OCI-LY7 (cell line): Measurements from ENCODE around the gene TPGS1. TPM values are rescaled to one million over a fixed set of nuclear protein-coding genes. Genes with fewer than 3 reads are reported as not detected.

Experiments used
- BruUV-seq: library from RNA; stranded (reverse); fragments of 400-500 nt; replicated peaks from 2 replicates; lab custom pipeline; 2021; lab: Mats Ljungman, UMichigan
- CTCF ChIA-PET: fragments of 300-600 bp; sonication (Branson Sonifier 250); formaldehyde crosslinking; loops from one replicate; lab custom pipeline; 2022; ENCODE audit warnings: antibody characterized with exemption; ENCODE audit not compliant: unreplicated experiment; lab: Charles Lee
- POLR2A ChIA-PET: fragments of 300-600 bp; sonication (Branson Sonifier 250); formaldehyde crosslinking; loops from one replicate; lab custom pipeline; 2022; ENCODE audit warnings: antibody characterized with exemption; lab: Charles Lee
- DNase-seq: peaks from one replicate; pipeline ENCODE4 v3.0.0-alpha.2; 2015; ENCODE audit warnings: low spot score
- H2AFZ ChIP-seq: fragments of 200-600 bp; sonication (generic), shearing (Covaris generic); 2 replicates; pipeline ENCODE4 v1.6.1; 2014; ENCODE audit warnings: mild to moderate bottlenecking, antibody characterized with exemption, low read length, moderate library complexity
- H3K27ac ChIP-seq: fragments of 200-600 bp; sonication (generic); 2 replicates; pipeline ENCODE4 v1.5.1; 2014; ENCODE audit warnings: mixed run types, low read depth, mild to moderate bottlenecking, moderate library complexity, low read length, inconsistent platforms; ENCODE audit not compliant: poor library complexity, severe bottlenecking
- H3K36me3 ChIP-seq: fragments of 200-600 bp; sonication (generic); 2 replicates; pipeline ENCODE4 v1.6.1; 2014; ENCODE audit warnings: mild to moderate bottlenecking, antibody characterized with exemption, low read length, moderate library complexity, mixed read lengths; ENCODE audit not compliant: insufficient read depth
- H3K4me1 ChIP-seq: fragments of 200-600 bp; sonication (generic); 2 replicates; pipeline ENCODE4 v1.5.1; 2014; ENCODE audit warnings: mild to moderate bottlenecking, low read length; ENCODE audit not compliant: insufficient read depth, poor library complexity, severe bottlenecking
- H3K4me2 ChIP-seq: fragments of 200-600 bp; sonication (generic); 2 replicates; pipeline ENCODE4 v1.6.1; 2014; ENCODE audit warnings: mild to moderate bottlenecking, low read length
- H3K4me3 ChIP-seq: fragments of 200-600 bp; sonication (generic); 2 replicates; pipeline ENCODE4 v1.5.1; 2014; ENCODE audit warnings: mild to moderate bottlenecking, low read depth, low read length; ENCODE audit not compliant: poor library complexity, severe bottlenecking
- H3K79me2 ChIP-seq: fragments of 200-600 bp; sonication (generic); 2 replicates; pipeline ENCODE4 v1.6.1; 2016; ENCODE audit warnings: low read depth, mild to moderate bottlenecking, low read length, moderate library complexity, mixed read lengths; ENCODE audit not compliant: insufficient read depth
- H3K9me2 ChIP-seq: fragments of 200-600 bp; sonication (generic); 2 replicates; pipeline ENCODE4 v1.6.1; 2016; ENCODE audit warnings: mild to moderate bottlenecking, low read length, mixed read lengths; ENCODE audit not compliant: insufficient read depth
- H3K9me3 ChIP-seq: fragments of 200-600 bp; sonication (generic); 2 replicates; pipeline ENCODE4 v1.6.1; 2014; ENCODE audit warnings: mild to moderate bottlenecking, mixed run types, low read length, mixed read lengths
- H4K20me1 ChIP-seq: fragments of 200-600 bp; sonication (generic); 2 replicates; pipeline ENCODE4 v1.6.1; 2014; ENCODE audit warnings: mild to moderate bottlenecking, antibody characterized with exemption, low read length, moderate library complexity, mixed read lengths; ENCODE audit not compliant: insufficient read depth
- CTCF ChIP-seq: fragments of 200-600 bp; sonication (generic); conservative IDR thresholded peaks from 2 replicates; pipeline ENCODE4 v1.5.1; 2014; ENCODE audit warnings: mild to moderate bottlenecking, antibody characterized with exemption, low read length, moderate library complexity, mixed read lengths
- EZH2phosphoT487 ChIP-seq: fragments of 200-600 bp; sonication (generic); IDR thresholded peaks from 2 replicates; pipeline ENCODE4 v1.6.1; 2018; ENCODE audit warnings: low read depth, borderline replicate concordance, mild to moderate bottlenecking, mixed run types, antibody characterized with exemption, low read length, moderate library complexity, mixed read lengths
- intact Hi-C: fragments of 100-400 bp; cut with micrococcal nuclease; formaldehyde crosslinking; loops from one replicate; pipeline ENCODE4 v1.10.0; 2022; ENCODE audit not compliant: unreplicated experiment
- total RNA-seq, 2 experiments: library from RNA; depleted of rRNA in 1 of 2; stranded (reverse); fragments of >200 nt in 1 of 2; shearing (Covaris generic) in 1 of 2; gene quantifications; 2 replicates each; pipeline ENCODE4 v1.2.3, GENCODE V29; 2014 to 2022

Gene TPGS1
- total RNA-seq, 2 experiments from 2014 or later = 24.4 to 25.6 TPM

GRCh38 chr19:491146-491741, 16.1 kb upstream of the TPGS1 start:
- Histone ChIP-seq H2AFZ (no peak overlapping the region), H3K36me3 (no peaks in the 10 kb centered on the region), H3K27ac (peak overlapping the region; percentile 16), H3K4me1 (peaks cover 11% of the 10 kb centered on the region), H3K79me2 (no peaks in the 10 kb centered on the region), H4K20me1 (no peaks in the 10 kb centered on the region), H3K4me3 (no peak overlapping the region), H3K9me2 (no peaks in the 10 kb centered on the region), H3K4me2 (no peak overlapping the region), H3K9me3 (peaks cover 4% of the 10 kb centered on the region)
- CTCF ChIA-PET = no interaction called here
- POLR2A ChIA-PET = no interaction called here
- no peak for TF ChIP-seq EZH2phosphoT487
- BruUV-seq = no TSS peak
- DNase-seq = peak; percentile 58
- intact Hi-C loops = no loop called here

GRCh38 chr19:492091-492531, 15.2 kb upstream of the TPGS1 start:
- H2AFZ ChIP-seq = no peak overlapping the region
- H3K79me2 ChIP-seq = no peaks in the 10 kb centered on the region
- H3K4me2 ChIP-seq = no peak overlapping the region
- no peaks in the 10 kb centered on the region for H3K36me3 ChIP-seq
- peak; percentile 53 for DNase-seq
- H3K4me1 ChIP-seq = peaks cover 11% of the 10 kb centered on the region
- CTCF ChIA-PET = interaction anchor here (0.6 kb wide), 2 partner anchors 14 to 121 kb away, joined by 3 to 6 read pairs; no protein-coding TSS in a partner anchor
- no peaks in the 10 kb centered on the region for H3K9me2 ChIP-seq
- POLR2A ChIA-PET = no interaction called here
- TF ChIP-seq EZH2phosphoT487 = no peak
- no peak for TF ChIP-seq CTCF
- peaks cover 4% of the 10 kb centered on the region for H3K9me3 ChIP-seq
- no TSS peak for BruUV-seq
- H3K27ac ChIP-seq = no peak overlapping the region
- no peaks in the 10 kb centered on the region for H4K20me1 ChIP-seq
- no peak overlapping the region for H3K4me3 ChIP-seq
- intact Hi-C loops = no loop called here

GRCh38 chr19:493391-494170, 13.7 kb upstream of the TPGS1 start:
- intact Hi-C loops = no loop called here
- H3K9me2 ChIP-seq = no peaks in the 10 kb centered on the region
- no peaks in the 10 kb centered on the region for H3K36me3 ChIP-seq
- no peak overlapping the region for H3K4me3 ChIP-seq
- no peaks in the 10 kb centered on the region for H3K79me2 ChIP-seq
- H3K27ac ChIP-seq = no peak overlapping the region
- BruUV-seq = no TSS peak
- no peak for TF ChIP-seq CTCF
- TF ChIP-seq EZH2phosphoT487 = no peak
- H4K20me1 ChIP-seq = no peaks in the 10 kb centered on the region
- no peak overlapping the region for H2AFZ ChIP-seq
- H3K9me3 ChIP-seq = no peaks in the 10 kb centered on the region; the same call in 1 of the 2 replicates
- ChIA-PET POLR2A (no interaction called here), CTCF (no interaction called here)
- H3K4me1 ChIP-seq = peaks cover 7% of the 10 kb centered on the region
- no peak overlapping the region for H3K4me2 ChIP-seq
- no peak for DNase-seq
